GM19468 (cell line): ENCODE measurements around the gene SIRT3.
"Not testable (repeated sequence)": the region's sequence is repeated elsewhere in the genome, so short reads cannot be mapped to it uniquely, and the experiment has no call there.

Experiments
- ATAC-seq: cut with Tn5 transposase; IDR thresholded peaks from one replicate; pipeline ENCODE4 v1.9.1; 2021; ENCODE audit warnings: mild to moderate bottlenecking, moderate library complexity, moderate number of reproducible peaks; ENCODE audit not compliant: unreplicated experiment; ENCODE audit errors: extremely low read depth

Gene SIRT3

GRCh38 chr11:249062-249461 lies 12.9 kb upstream of the SIRT3 start:
- ATAC-seq: no peak

- ATAC-seq: no peak
Observed at GRCh38 chr11:244376-244775, 8.2 kb upstream of the SIRT3 start.

GRCh38 chr11:241634-242033 lies 5.5 kb upstream of the SIRT3 start:
- ATAC-seq: no peak

- no peak for ATAC-seq
Observed at GRCh38 chr11:240315-240714, 4.2 kb upstream of the SIRT3 start.

GRCh38 chr11:238346-238745 lies 2.2 kb upstream of the SIRT3 start:
- not testable (repeated sequence) for ATAC-seq

- peak; percentile 64 for ATAC-seq
Observed at GRCh38 chr11:236774-237767, 929 bp upstream of the SIRT3 start, which contains the start of gene PSMD13. Gene PSMD13, plus strand, starts transcription at chr11:236976. Its CDS starts 74 bp downstream, at chr11:237050.

GRCh38 chr11:235609-235996 lies 539 bp downstream of the SIRT3 start:
- ATAC-seq: no peak

GRCh38 chr11:235180-235579 lies 962 bp downstream of the SIRT3 start:
- no peak for ATAC-seq

- ATAC-seq: no peak
Observed at GRCh38 chr11:232783-233565, 3.2 kb downstream of the SIRT3 start.

- no peak for ATAC-seq
Observed at GRCh38 chr11:230431-230830, 5.7 kb downstream of the SIRT3 start.

- ATAC-seq: no peak
Observed at GRCh38 chr11:227824-228379, 8.2 kb downstream of the SIRT3 start.

- no peak for ATAC-seq
Observed at GRCh38 chr11:225734-226453, 10.2 kb downstream of the SIRT3 start.

GRCh38 chr11:224424-224823 lies 11.7 kb downstream of the SIRT3 start:
- no peak for ATAC-seq

GRCh38 chr11:223884-224283 lies 12.3 kb downstream of the SIRT3 start:
- ATAC-seq: no peak

GRCh38 chr11:223026-223789 lies 12.9 kb downstream of the SIRT3 start:
- no peak for ATAC-seq

- ATAC-seq: no peak
Observed at GRCh38 chr11:221998-222789, 13.9 kb downstream of the SIRT3 start.

GRCh38 chr11:221539-221938 lies 14.6 kb downstream of the SIRT3 start:
- no peak for ATAC-seq

GRCh38 chr11:220641-221215 lies 15.4 kb downstream of the SIRT3 start:
- ATAC-seq: not testable (repeated sequence)
